Right renal pelvis (tissue), 4 donors: ENCODE measurements around the gene PLXNC1. TPM values are rescaled to one million over a fixed set of nuclear protein-coding genes. Genes with fewer than 3 reads are reported as not detected.

Experiments used
- DNase-seq, 4 donors: peaks; one replicate each; pipeline ENCODE4 v3.0.0-alpha.2; 2013; ENCODE audit warnings: low read depth in 4 of 4, low spot score in 3 of 4, missing footprints in 1 of 4
- polyA plus RNA-seq, 4 donors: library from polyadenylated mRNA; unstranded; fragments of 120-200 nt; gene quantifications; one replicate each; pipeline ENCODE4 v1.2.1, GENCODE V29; 2013; ENCODE audit not compliant: insufficient read length in 4 of 4

The PLXNC1 gene
- polyA plus RNA-seq, 4 donors: 5.7 to 9.0 (median 7.1) TPM

GRCh38 chr12:94262228-94263010, 114.0 kb downstream of the PLXNC1 start:
- peak; percentile 49 to 76 (median 64) for DNase-seq

- DNase-seq: no peak
Measured at GRCh38 chr12:94263011-94263811, 114.8 kb downstream of the PLXNC1 start.

- DNase-seq: no peak
Measured at GRCh38 chr12:94263905-94264561, 115.7 kb downstream of the PLXNC1 start.

GRCh38 chr12:94264736-94265485, 116.5 kb downstream of the PLXNC1 start:
- no peak for DNase-seq

- DNase-seq: no peak
Measured at GRCh38 chr12:94265539-94265938, 117.2 kb downstream of the PLXNC1 start.

- DNase-seq: no peak
Measured at GRCh38 chr12:94265966-94266745, 117.8 kb downstream of the PLXNC1 start.

GRCh38 chr12:94266796-94267536, 118.6 kb downstream of the PLXNC1 start:
- DNase-seq: no peak

- DNase-seq: no peak
Measured at GRCh38 chr12:94267537-94267872, 119.1 kb downstream of the PLXNC1 start.

- DNase-seq: no peak
Measured at GRCh38 chr12:94267921-94268471, 119.6 kb downstream of the PLXNC1 start.

- DNase-seq: no peak
Measured at GRCh38 chr12:94269316-94269999, 121.1 kb downstream of the PLXNC1 start.

GRCh38 chr12:94271351-94271750, 123.0 kb downstream of the PLXNC1 start:
- no peak for DNase-seq

GRCh38 chr12:94272280-94272679, 123.9 kb downstream of the PLXNC1 start:
- DNase-seq: no peak

- DNase-seq: no peak
Measured at GRCh38 chr12:94273272-94273671, 124.9 kb downstream of the PLXNC1 start.

GRCh38 chr12:94276725-94277124, 128.3 kb downstream of the PLXNC1 start:
- no peak for DNase-seq

GRCh38 chr12:94277426-94278000, 129.1 kb downstream of the PLXNC1 start:
- no peak for DNase-seq

GRCh38 chr12:94280063-94280462, 131.7 kb downstream of the PLXNC1 start:
- no peak for DNase-seq

- no peak for DNase-seq
Measured at GRCh38 chr12:94282675-94283074, 134.3 kb downstream of the PLXNC1 start.

GRCh38 chr12:94284046-94284445, 135.7 kb downstream of the PLXNC1 start:
- DNase-seq: no peak
